ENCODE measurements around the gene GNA12. TPM values are rescaled to one million over a fixed set of nuclear protein-coding genes. Genes with fewer than 3 reads are reported as not detected.

The GNA12 gene
- total and polyA plus RNA-seq, 9 of the 15 experiments (the other 6 are each of a cell fraction or from before 2014, with no cell fraction given), result 0.65 to 32.7 (median 9.6) TPM

DNA sequence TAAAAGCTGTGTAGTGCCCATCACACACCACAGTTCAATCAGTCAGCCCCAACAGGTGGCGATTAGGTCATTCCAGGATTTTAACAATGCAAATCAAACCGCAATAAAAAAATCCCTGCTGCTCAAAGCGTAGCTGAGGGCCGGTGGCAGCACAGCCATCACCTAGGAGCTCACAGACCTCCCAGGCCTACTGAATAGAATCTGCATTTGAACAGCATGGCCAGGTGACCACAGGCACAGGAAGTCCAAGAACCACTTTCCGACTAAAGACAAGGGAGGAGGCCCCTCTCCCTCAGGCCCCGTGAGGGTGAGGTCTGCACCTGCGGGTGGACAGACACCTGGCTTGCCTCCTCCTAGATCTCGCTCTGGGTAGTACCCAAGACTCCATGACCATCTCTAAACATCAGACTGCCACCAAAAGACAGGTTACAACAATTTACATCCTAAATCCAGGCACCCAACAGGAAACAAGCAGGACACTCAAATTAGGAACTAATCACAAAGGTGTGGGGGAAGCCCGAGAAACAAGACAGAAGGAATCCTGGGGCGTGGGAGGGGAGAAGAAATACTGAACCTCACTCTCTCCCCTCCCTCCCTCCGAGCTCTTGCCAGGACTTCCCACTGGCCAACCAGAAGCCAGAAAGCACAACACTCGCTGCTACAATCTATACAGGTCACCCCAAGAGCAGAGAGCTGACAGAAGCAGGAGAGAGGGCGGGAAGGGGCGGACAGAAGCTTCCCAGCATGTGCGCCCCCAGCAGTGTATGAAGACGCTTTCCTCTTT lies 19.2 kb downstream of the GNA12 start (continued):
- TF ChIP-seq, protein P1, sequence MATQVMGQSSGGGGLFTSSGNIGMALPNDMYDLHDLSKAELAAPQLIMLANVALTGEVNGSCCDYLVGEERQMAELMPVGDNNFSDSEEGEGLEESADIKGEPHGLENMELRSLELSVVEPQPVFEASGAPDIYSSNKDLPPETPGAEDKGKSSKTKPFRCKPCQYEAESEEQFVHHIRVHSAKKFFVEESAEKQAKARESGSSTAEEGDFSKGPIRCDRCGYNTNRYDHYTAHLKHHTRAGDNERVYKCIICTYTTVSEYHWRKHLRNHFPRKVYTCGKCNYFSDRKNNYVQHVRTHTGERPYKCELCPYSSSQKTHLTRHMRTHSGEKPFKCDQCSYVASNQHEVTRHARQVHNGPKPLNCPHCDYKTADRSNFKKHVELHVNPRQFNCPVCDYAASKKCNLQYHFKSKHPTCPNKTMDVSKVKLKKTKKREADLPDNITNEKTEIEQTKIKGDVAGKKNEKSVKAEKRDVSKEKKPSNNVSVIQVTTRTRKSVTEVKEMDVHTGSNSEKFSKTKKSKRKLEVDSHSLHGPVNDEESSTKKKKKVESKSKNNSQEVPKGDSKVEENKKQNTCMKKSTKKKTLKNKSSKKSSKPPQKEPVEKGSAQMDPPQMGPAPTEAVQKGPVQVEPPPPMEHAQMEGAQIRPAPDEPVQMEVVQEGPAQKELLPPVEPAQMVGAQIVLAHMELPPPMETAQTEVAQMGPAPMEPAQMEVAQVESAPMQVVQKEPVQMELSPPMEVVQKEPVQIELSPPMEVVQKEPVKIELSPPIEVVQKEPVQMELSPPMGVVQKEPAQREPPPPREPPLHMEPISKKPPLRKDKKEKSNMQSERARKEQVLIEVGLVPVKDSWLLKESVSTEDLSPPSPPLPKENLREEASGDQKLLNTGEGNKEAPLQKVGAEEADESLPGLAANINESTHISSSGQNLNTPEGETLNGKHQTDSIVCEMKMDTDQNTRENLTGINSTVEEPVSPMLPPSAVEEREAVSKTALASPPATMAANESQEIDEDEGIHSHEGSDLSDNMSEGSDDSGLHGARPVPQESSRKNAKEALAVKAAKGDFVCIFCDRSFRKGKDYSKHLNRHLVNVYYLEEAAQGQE (IDR thresholded peaks at IDR 0.05; ENCODE audit: borderline replicate concordance), result no peak
- TF ChIP-seq, protein P1 (CRISPR knock-in tag; IDR thresholded peaks at IDR 0.05; ENCODE audit: low read depth), result no peak

All from K562 (cell line).